Mesothelial cell of epicardium (in vitro differentiated cells): ENCODE measurements around the gene TBCE. TPM values are rescaled to one million over a fixed set of nuclear protein-coding genes. Genes with fewer than 3 reads are reported as not detected.

Experiments used
- DNase-seq, 2 experiments: peaks; one replicate each; pipeline ENCODE4 v3.0.0; 2021; ENCODE audit warnings: low spot score in 2 of 2; ENCODE audit not compliant: unreplicated experiment in 2 of 2
- H3K27ac Mint-ChIP-seq: 2 replicates; pipeline ENCODE4 v1.8.0; 2021; ENCODE audit warnings: mixed read lengths
- H3K27me3 Mint-ChIP-seq: 2 replicates; pipeline ENCODE4 v1.8.0; 2021; ENCODE audit warnings: low read depth, mixed read lengths
- H3K36me3 Mint-ChIP-seq: 2 replicates; pipeline ENCODE4 v1.8.0; 2021; ENCODE audit warnings: mixed read lengths
- H3K4me1 Mint-ChIP-seq: 2 replicates; pipeline ENCODE4 v1.8.0; 2021; ENCODE audit warnings: mixed read lengths
- H3K4me3 Mint-ChIP-seq: 2 replicates; pipeline ENCODE4 v1.8.0; 2021; ENCODE audit warnings: mild to moderate bottlenecking, moderate library complexity, mixed read lengths
- H3K9me3 Mint-ChIP-seq: 2 replicates; pipeline ENCODE4 v1.8.0; 2021; ENCODE audit warnings: mixed read lengths
- CTCF ChIP-seq: fragments of 200-600 bp; sonication (generic); IDR thresholded peaks from one replicate; pipeline ENCODE4 v1.5.0; 2021; ENCODE audit warnings: antibody characterized with exemption; ENCODE audit not compliant: unreplicated experiment
- total RNA-seq: library from RNA; stranded (reverse); gene quantifications from 3 replicates; pipeline ENCODE4 v1.2.1, GENCODE V29; 2021

TBCE gene
- total RNA-seq, 1 donor from 2014 or later, result 29.5 TPM

- Mint-ChIP-seq H3K27ac (peak overlapping the region; percentile 31), H3K9me3 (no peaks in the 10 kb centered on the region), H3K36me3 (peaks cover 4% of the 10 kb centered on the region), H3K4me1 (peaks cover 10% of the 10 kb centered on the region), H3K27me3 (no peaks in the 10 kb centered on the region), H3K4me3 (no peak overlapping the region)
- DNase-seq, result no peak
- TF ChIP-seq CTCF, result no peak
Measured at GRCh38 chr1:235408503-235408960, 41.3 kb downstream of the TBCE start.

GRCh38 chr1:235409042-235409820 lies 42.0 kb downstream of the TBCE start:
- Mint-ChIP-seq H3K27me3 (no peaks in the 10 kb centered on the region), H3K27ac (peak overlapping the region; percentile 5), H3K36me3 (peaks cover under 1% of the 10 kb centered on the region), H3K4me1 (peaks cover 10% of the 10 kb centered on the region), H3K9me3 (no peaks in the 10 kb centered on the region), H3K4me3 (no peak overlapping the region)
- DNase-seq, result no peak
- no peak for TF ChIP-seq CTCF

GRCh38 chr1:235410467-235410866 lies 43.2 kb downstream of the TBCE start:
- no peak overlapping the region for H3K27ac Mint-ChIP-seq
- H3K9me3 Mint-ChIP-seq, result no peaks in the 10 kb centered on the region
- DNase-seq, result no peak
- H3K4me1 Mint-ChIP-seq, result peaks cover 10% of the 10 kb centered on the region
- H3K4me3 Mint-ChIP-seq, result no peak overlapping the region
- no peak for TF ChIP-seq CTCF
- H3K27me3 Mint-ChIP-seq, result no peaks in the 10 kb centered on the region
- H3K36me3 Mint-ChIP-seq, result peaks cover 3% of the 10 kb centered on the region

GRCh38 chr1:235411489-235412486 lies 44.6 kb downstream of the TBCE start:
- peaks cover 3% of the 10 kb centered on the region for H3K36me3 Mint-ChIP-seq
- no peaks in the 10 kb centered on the region for H3K9me3 Mint-ChIP-seq
- no peaks in the 10 kb centered on the region for H3K27me3 Mint-ChIP-seq
- peak overlapping the region; percentile 47 for H3K27ac Mint-ChIP-seq
- TF ChIP-seq CTCF, result no peak
- no peak for DNase-seq
- no peak overlapping the region for H3K4me3 Mint-ChIP-seq
- peaks cover 15% of the 10 kb centered on the region for H3K4me1 Mint-ChIP-seq

- Mint-ChIP-seq H3K27ac (no peak overlapping the region), H3K4me3 (no peak overlapping the region), H3K9me3 (no peaks in the 10 kb centered on the region), H3K4me1 (peaks cover 14% of the 10 kb centered on the region), H3K36me3 (peaks cover 3% of the 10 kb centered on the region), H3K27me3 (no peaks in the 10 kb centered on the region)
- DNase-seq, result peak in 1 of 2 experiments; percentile 48
- peak; percentile 85 for TF ChIP-seq CTCF
Measured at GRCh38 chr1:235415008-235415904, 48.0 kb downstream of the TBCE start.
